Esophagus squamous epithelium (tissue), 4 donors: ENCODE data around the gene SERPINH1.

Experiments used
- POLR2A ChIP-seq, 4 donors: fragments of 450-650 bp; IDR thresholded peaks; one replicate each; pipeline ENCODE4 v1.6.1; 2017; ENCODE audit warnings: antibody characterized with exemption in 4 of 4, mild to moderate bottlenecking in 4 of 4, moderate library complexity in 3 of 4
- TF ChIP-seq, protein P1 (sequence below), 6 experiments: fragments of 450-650 bp in 4 of 6; fragments of 200-600 bp in 2 of 6; sonication (generic) in 2 of 6; IDR thresholded peaks; one replicate each; pipeline ENCODE4 v1.5.1; 2016 to 2019; ENCODE audit warnings: antibody characterized with exemption in 6 of 6, mild to moderate bottlenecking in 4 of 6, moderate library complexity in 4 of 6

DNA sequence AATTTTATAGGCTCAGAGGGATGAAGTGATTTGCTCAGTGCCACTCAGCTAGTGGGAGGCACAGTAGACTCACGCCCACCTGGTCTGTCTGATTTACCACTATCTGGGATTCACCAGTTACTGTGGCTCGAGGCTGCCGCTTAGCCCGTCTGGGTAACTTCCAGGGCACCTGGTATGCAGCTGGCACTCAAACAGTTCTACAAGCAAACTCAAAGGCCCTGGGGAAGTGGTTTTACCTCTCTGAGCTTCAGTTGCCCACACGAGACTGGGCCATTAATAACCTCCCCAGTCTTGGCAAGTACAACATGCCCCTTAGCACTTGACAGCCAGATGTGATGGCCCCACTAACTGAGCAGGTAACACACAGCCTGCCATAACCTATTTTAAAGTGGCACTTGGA, 38.9 kb upstream of the SERPINH1 start:
- TF ChIP-seq, protein P1, sequence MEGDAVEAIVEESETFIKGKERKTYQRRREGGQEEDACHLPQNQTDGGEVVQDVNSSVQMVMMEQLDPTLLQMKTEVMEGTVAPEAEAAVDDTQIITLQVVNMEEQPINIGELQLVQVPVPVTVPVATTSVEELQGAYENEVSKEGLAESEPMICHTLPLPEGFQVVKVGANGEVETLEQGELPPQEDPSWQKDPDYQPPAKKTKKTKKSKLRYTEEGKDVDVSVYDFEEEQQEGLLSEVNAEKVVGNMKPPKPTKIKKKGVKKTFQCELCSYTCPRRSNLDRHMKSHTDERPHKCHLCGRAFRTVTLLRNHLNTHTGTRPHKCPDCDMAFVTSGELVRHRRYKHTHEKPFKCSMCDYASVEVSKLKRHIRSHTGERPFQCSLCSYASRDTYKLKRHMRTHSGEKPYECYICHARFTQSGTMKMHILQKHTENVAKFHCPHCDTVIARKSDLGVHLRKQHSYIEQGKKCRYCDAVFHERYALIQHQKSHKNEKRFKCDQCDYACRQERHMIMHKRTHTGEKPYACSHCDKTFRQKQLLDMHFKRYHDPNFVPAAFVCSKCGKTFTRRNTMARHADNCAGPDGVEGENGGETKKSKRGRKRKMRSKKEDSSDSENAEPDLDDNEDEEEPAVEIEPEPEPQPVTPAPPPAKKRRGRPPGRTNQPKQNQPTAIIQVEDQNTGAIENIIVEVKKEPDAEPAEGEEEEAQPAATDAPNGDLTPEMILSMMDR (IDR thresholded peaks at IDR 0.05): no peak
- TF ChIP-seq POLR2A (IDR thresholded peaks at IDR 0.05): no peak
